ENCODE measurements around the gene KCNIP4. TPM values are rescaled to one million over a fixed set of nuclear protein-coding genes. Genes with fewer than 3 reads are reported as not detected.

The KCNIP4 gene
- total and polyA plus RNA-seq, 2 of the 4 experiments (the other 2 are of a cell fraction), result not detected

DNA sequence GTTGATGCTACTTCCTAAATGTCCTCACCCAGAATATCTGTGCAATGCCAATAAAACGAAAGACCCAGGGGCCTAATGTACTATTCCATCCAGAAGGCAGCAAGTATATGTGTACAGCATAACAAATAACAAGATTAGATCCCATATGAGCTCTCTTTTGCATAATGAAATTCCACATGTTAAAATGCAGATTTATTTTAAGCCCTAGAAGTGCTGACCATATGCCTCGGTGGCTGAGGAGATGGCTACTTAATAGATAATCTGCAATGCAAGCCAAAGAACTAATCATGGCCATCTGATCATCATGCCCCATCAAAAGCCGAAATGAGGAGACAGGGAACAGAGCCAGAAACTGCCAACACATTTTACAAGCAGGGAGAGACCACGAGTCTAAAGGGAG is 293.5 kb downstream of the KCNIP4 start:
- no peak overlapping the region for H4K91ac ChIP-seq (ENCODE audit: insufficient read depth, low read depth, low read length)
- H2AK5ac ChIP-seq (ENCODE audit: low read depth, low read length), result no peak overlapping the region
- H3K27ac ChIP-seq (ENCODE audit: insufficient read depth, low read length), result no peak overlapping the region
- no TSS peak for BruUV-seq (replicated peaks)
- H2AK9ac ChIP-seq (replicated peaks; ENCODE audit: low read depth, low read length, poor library complexity), result no peak overlapping the region
- no peak overlapping the region for H3K14ac ChIP-seq (replicated peaks; ENCODE audit: low read depth, low read length)
- CTCF ChIA-PET, result no interaction called here
- H2BK120ac ChIP-seq (ENCODE audit: low read depth, low read length), result no peak overlapping the region
- intact Hi-C loops (cut with micrococcal nuclease) (no loop called here), dilution Hi-C loops (cut with HindIII; ENCODE audit: low sequenced_read_pairs, unreplicated experiment) (no loop called here), in situ Hi-C loops (cut with MboI; ENCODE audit: low sequenced_read_pairs) (no loop called here)
- H3K79me1 ChIP-seq (ENCODE audit: low read depth in 1 of 2, low read length in 2 of 2), result no peaks in the 10 kb centered on the region
- no peak overlapping the region for H3K4me3 ChIP-seq (ENCODE audit: insufficient read depth, low read depth, low read length)
- no CpG with 5 or more reads among the region's 4 CpGs for WGBS, 2 experiments (ENCODE audit: extremely low coverage in 2 of 2, insufficient read length in 1 of 2)
- POLR2A ChIA-PET (ENCODE audit: unreplicated experiment), result no interaction called here
- H3K36me3 ChIP-seq (ENCODE audit: control insufficient read depth, insufficient read depth, low read length), result no peaks in the 10 kb centered on the region
- DNase-seq (no peak), ATAC-seq (ENCODE audit: low read depth) (no peak)
- no peak overlapping the region for H3K56ac ChIP-seq (ENCODE audit: extremely low read depth, insufficient read depth, low read length)
- H3K18ac ChIP-seq (ENCODE audit: low read depth, low read length), result no peak overlapping the region
- H2BK5ac ChIP-seq (ENCODE audit: low read depth, low read length, poor library complexity, severe bottlenecking), result no peak overlapping the region
- H3K9me3 ChIP-seq (ENCODE audit: control insufficient read depth, insufficient read depth, low read length), result peaks cover 2% of the 10 kb centered on the region; the same call in 1 of the 2 replicates
- no peaks in the 10 kb centered on the region for H4K20me1 ChIP-seq (ENCODE audit: insufficient read depth, low read length)
- H3K4me2 ChIP-seq (ENCODE audit: low read depth, low read length), result no peak overlapping the region
- H3K4ac ChIP-seq (ENCODE audit: low read depth, low read length), result no peak overlapping the region
- H4K8ac ChIP-seq (ENCODE audit: low read depth in 2 of 2, low read length in 2 of 2), result no peak overlapping the region
- no peak overlapping the region for H3K23ac ChIP-seq (ENCODE audit: low read depth, low read length)
- H2BK20ac ChIP-seq (ENCODE audit: low read depth, low read length), result no peak overlapping the region
- H4K5ac ChIP-seq (ENCODE audit: low read depth, low read length), result no peak overlapping the region
- no peak for TF ChIP-seq CHD1 (IDR thresholded peaks at IDR 0.05; ENCODE audit: low read depth, low read length)
- H3K9ac ChIP-seq (ENCODE audit: low read depth, low read length), result no peak overlapping the region
- no peak overlapping the region for H2AFZ ChIP-seq (replicated peaks; ENCODE audit: low read length, poor library complexity)
- H2BK15ac ChIP-seq (ENCODE audit: low read depth, low read length), result no peak overlapping the region
- H3K27me3 ChIP-seq (ENCODE audit: control insufficient read depth, insufficient read depth, low read length), result no peaks in the 10 kb centered on the region
- H3K4me1 ChIP-seq (ENCODE audit: control insufficient read depth, insufficient read depth, low read length), result no peaks in the 10 kb centered on the region
- H3K9me1 ChIP-seq (ENCODE audit: insufficient read depth, low read length), result no peaks in the 10 kb centered on the region
